ENCODE data around the gene AZGP1. TPM values are rescaled to one million over a fixed set of nuclear protein-coding genes. Genes with fewer than 3 reads are reported as not detected.
"Not testable (repeated sequence)": the region's sequence is repeated elsewhere in the genome, so short reads cannot be mapped to it uniquely, and the experiment has no call there.

AZGP1 gene
- total and polyA plus RNA-seq, 7 donors = 0.49 to 2.4 (median 0.73) TPM

DNA sequence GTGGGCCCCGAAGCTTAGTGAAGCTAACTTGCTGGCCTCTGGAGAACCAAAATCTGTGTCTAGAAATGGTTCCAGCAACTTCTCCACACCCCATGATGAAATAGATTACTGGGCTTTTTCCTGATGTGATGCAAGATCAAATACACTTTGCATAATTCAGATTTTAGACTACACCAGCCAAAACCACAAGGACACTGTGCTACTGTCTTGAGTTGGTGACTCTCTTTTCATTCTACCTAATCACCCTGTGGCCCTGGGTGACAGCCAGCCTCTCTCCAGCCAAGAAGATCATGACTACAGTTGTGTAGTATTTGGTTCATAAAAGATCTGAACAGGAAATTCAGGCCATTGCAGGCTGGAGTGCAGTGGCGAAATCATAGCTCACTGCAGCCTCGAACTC is 22.2 kb downstream of the AZGP1 start:
- intact Hi-C loops (cut with DNase I) = no loop called here
- TF ChIP-seq, protein P1, sequence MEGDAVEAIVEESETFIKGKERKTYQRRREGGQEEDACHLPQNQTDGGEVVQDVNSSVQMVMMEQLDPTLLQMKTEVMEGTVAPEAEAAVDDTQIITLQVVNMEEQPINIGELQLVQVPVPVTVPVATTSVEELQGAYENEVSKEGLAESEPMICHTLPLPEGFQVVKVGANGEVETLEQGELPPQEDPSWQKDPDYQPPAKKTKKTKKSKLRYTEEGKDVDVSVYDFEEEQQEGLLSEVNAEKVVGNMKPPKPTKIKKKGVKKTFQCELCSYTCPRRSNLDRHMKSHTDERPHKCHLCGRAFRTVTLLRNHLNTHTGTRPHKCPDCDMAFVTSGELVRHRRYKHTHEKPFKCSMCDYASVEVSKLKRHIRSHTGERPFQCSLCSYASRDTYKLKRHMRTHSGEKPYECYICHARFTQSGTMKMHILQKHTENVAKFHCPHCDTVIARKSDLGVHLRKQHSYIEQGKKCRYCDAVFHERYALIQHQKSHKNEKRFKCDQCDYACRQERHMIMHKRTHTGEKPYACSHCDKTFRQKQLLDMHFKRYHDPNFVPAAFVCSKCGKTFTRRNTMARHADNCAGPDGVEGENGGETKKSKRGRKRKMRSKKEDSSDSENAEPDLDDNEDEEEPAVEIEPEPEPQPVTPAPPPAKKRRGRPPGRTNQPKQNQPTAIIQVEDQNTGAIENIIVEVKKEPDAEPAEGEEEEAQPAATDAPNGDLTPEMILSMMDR (IDR thresholded peaks at IDR 0.05) = no peak
- Histone ChIP-seq H3K4me1 (no peaks in the 10 kb centered on the region), H3K9me3 (no peaks in the 10 kb centered on the region), H3K4me3 (no peak overlapping the region), H3K27ac (no peak overlapping the region), H3K27me3 (ENCODE audit: insufficient read depth in 3 of 3, low read length in 2 of 3) (peaks cover 0 to 11% (median 9%) of the 10 kb centered on the region in 3 donors), H3K36me3 (ENCODE audit: insufficient read depth in 1 of 2, low read depth in 1 of 2) (no peaks in the 10 kb centered on the region)
- WGBS, 3 donors = 48 to 82% (median 55%) methylated on average over 3 of the region's 3 CpGs
- DNase-seq (peak; percentile 67 to 77), ATAC-seq (peak in 3 of 4 donors; percentile 58 to 80 (median 72))

DNA sequence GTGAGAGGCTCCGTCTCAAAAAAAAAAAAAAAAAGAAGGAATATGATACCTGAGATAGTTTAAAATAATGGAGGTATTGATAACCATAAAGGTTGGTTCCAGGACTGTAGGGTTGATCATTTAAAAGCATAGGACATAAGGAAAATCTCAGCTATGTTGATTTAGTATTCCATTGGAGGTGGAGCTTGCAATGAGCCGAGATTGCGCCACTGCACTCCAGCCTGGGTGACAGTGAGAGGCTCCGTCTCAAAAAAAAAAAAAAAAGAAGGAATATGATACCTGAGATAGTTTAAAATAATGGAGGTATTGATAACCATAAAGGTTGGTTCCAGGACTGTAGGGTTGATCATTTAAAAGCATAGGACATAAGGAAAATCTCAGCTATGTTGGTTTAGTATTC is 23.2 kb downstream of the AZGP1 start:
- H3K27ac ChIP-seq; DNase-seq; ATAC-seq; H3K36me3 ChIP-seq (ENCODE audit: insufficient read depth in 1 of 2, low read depth in 1 of 2); H3K4me1 ChIP-seq; intact Hi-C loops (cut with DNase I); H3K4me3 ChIP-seq; H3K27me3 ChIP-seq (ENCODE audit: insufficient read depth in 3 of 3, low read length in 2 of 3); H3K9me3 ChIP-seq: not testable (repeated sequence)
- WGBS, 3 donors = 66 to 89% (median 73%) methylated on average over 3 to 4 of the region's 4 CpGs

DNA sequence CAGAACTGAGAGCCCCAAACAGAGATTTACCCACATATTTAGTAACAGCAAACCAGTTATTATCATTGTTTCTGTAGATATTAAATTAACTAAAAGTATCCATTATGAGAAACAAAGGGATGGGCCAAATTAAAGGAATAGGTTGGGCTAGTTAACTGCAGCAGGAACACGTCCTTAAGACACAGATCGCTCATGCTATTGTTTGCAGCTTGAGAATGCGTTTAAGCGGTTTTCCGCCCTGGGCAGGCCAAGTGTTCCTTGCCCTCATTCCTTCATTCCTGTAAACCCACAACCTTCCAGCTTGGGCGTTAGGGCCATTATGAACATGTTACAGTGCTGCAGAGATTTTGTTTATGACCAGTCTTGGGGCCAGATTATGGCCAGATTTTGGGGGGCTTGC is 25.0 kb downstream of the AZGP1 start:
- DNase-seq; H3K9me3 ChIP-seq; H3K36me3 ChIP-seq (ENCODE audit: insufficient read depth in 1 of 2, low read depth in 1 of 2); ATAC-seq; H3K4me3 ChIP-seq; intact Hi-C loops (cut with DNase I); H3K4me1 ChIP-seq; H3K27ac ChIP-seq: not testable (repeated sequence)
- H3K27me3 ChIP-seq (ENCODE audit: insufficient read depth in 3 of 3, low read length in 2 of 3) = peaks cover 0 to 19% (median 2%) of the 10 kb centered on the region in 3 donors
- WGBS, 3 donors = 86 to 92% (median 91%) methylated on average over 6 of the region's 6 CpGs

DNA sequence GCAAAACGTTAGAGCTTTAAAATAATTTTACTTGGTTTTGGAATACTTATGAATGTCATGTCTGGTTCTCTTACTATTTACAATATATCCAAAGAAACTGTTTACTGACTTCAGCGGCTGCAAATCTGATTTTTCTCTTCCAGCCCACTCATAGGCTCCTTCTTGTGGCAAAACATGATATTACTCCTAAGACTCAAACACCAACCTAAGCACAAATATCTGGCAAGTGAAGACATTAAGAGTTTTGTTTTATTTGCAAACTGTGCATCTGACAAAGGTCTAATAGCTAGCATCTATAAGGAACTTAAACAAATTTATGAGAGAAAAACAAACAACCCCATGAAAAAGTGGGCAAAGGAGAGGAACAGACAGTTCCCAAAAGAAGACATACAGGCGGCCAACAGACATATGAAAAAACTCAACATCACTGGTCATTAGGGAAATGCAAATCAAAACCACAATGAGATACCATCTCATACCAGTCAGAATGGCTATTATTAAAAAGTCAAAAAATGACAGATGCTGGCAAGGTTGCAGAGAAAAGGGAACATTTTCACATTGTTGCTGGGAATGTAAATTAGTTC is 26.1 kb downstream of the AZGP1 start:
- intact Hi-C loops (cut with DNase I) = no loop called here
- Histone ChIP-seq H3K4me3 (no peak overlapping the region), H3K9me3 (no peaks in the 10 kb centered on the region), H3K27ac (no peak overlapping the region), H3K27me3 (ENCODE audit: insufficient read depth in 3 of 3, low read length in 2 of 3) (peaks cover 0 to 13% (median 2%) of the 10 kb centered on the region in 3 donors), H3K4me1 (no peaks in the 10 kb centered on the region), H3K36me3 (ENCODE audit: insufficient read depth in 1 of 2, low read depth in 1 of 2) (no peaks in the 10 kb centered on the region)
- TF ChIP-seq, protein P1 (IDR thresholded peaks at IDR 0.05) = peak; percentile 31
- DNase-seq = no peak
- 61 to 66% (median 62%) methylated on average over 3 of the region's 3 CpGs for WGBS, 3 donors
- ATAC-seq = no peak

DNA sequence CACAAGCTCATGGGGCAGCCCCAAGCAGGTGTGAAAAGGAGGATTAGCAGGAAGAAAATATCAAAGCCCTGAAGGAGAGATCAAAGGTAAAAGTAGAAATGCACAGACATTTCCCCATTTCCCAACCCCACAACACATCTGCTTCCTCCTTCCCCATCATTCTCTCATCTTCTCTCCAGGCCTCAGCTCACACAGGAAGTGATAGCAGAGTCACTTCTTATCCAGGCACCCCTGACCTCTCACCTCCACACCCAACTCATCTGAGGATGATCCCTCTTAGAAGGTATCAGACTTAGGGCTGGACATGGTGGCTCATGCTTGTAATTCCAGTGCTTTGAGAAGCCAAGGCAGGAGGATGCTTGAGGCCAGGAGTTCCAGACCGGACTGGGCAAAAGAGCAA is 28.2 kb downstream of the AZGP1 start:
- intact Hi-C loops (cut with DNase I) = no loop called here
- no peaks in the 10 kb centered on the region for H3K9me3 ChIP-seq
- TF ChIP-seq, protein P1 (IDR thresholded peaks at IDR 0.05) = no peak
- no peak overlapping the region for H3K4me3 ChIP-seq
- no peaks in the 10 kb centered on the region for H3K4me1 ChIP-seq
- WGBS, 3 donors = 75 to 93% (median 81%) methylated on average over 1 of the region's 1 CpG
- no peaks in the 10 kb centered on the region for H3K36me3 ChIP-seq (ENCODE audit: insufficient read depth in 1 of 2, low read depth in 1 of 2)
- DNase-seq = no peak
- peaks cover 3 to 14% (median 4%) of the 10 kb centered on the region in 3 donors for H3K27me3 ChIP-seq (ENCODE audit: insufficient read depth in 3 of 3, low read length in 2 of 3)
- ATAC-seq = no peak
- H3K27ac ChIP-seq = no peak overlapping the region

Measured in psoas muscle (tissue), 8 donors.